ENCODE results near the gene SARDH. TPM values are rescaled to one million over a fixed set of nuclear protein-coding genes. Genes with fewer than 3 reads are reported as not detected.
A peak's percentile ranks its signal among the peaks of the same experiment; 100 is the strongest.

Gene SARDH
- polyA plus RNA-seq, 1 donor from 2014 or later, result not detected

DNA sequence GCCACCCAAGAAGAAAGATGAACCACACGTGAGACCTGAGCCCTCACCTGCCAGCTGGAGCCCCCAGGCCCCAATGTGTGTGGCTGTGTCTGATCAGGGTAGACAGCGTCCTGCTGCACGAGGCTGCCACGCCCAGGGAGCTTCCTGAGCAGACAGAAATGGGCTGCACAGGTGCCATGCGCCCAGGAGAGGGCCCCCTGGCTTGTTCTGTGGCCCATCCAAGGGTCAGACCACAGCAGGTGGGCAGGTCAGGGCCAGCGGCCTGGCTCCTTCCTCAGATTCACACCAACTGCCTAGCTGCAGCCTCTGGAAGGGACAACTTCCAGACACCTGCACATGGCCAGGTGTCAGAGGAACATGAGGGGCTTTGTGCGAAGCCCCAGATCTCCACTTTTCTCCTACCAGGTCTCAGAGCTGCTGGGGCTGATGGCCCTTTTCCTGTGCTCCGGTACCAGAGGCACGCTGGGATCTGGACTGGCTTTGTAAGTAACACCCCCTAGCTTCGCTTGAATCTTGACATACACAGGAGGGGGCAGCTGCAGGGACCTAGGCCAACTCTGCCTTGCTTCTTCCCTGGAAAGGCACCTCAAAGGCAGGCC lies 10.8 kb downstream of the SARDH start:
- TF ChIP-seq EZH2 (IDR thresholded peaks at IDR 0.05; ENCODE audit: borderline replicate concordance, insufficient read depth, low read length, poor library complexity, severe bottlenecking), result no peak
- TF ChIP-seq RAD21 (conservative IDR thresholded peaks at IDR 0.05), result no peak
- no peak for TF ChIP-seq EP300 (conservative IDR thresholded peaks at IDR 0.05; ENCODE audit: poor library complexity, severe bottlenecking)
- TF ChIP-seq POLR2AphosphoS5 (IDR thresholded peaks at IDR 0.05), result no peak
- TF ChIP-seq MXI1 (conservative IDR thresholded peaks at IDR 0.05; ENCODE audit: poor library complexity, severe bottlenecking), result no peak
- no peak for TF ChIP-seq SMC3 (conservative IDR thresholded peaks at IDR 0.05; ENCODE audit: poor library complexity)
- no peak for TF ChIP-seq TAF1 (IDR thresholded peaks at IDR 0.05; ENCODE audit: low read depth)
- no peak for TF ChIP-seq CTCF (IDR thresholded peaks at IDR 0.05; ENCODE audit: poor library complexity, severe bottlenecking)
- no peak for TF ChIP-seq REST (IDR thresholded peaks at IDR 0.05; ENCODE audit: borderline replicate concordance)
- Histone ChIP-seq H4K20me1 (ENCODE audit: insufficient read depth) (no peaks in the 10 kb centered on the region), H3K79me2 (replicated peaks; ENCODE audit: insufficient read depth, low read length) (no peaks in the 10 kb centered on the region), H3K27me3 (ENCODE audit: insufficient read depth, low read depth, low read length) (no peaks in the 10 kb centered on the region), H3K9me2 (ENCODE audit: insufficient read depth, low read length) (no peaks in the 10 kb centered on the region), H3K9ac (ENCODE audit: low read length) (no peak overlapping the region), H3K27ac (ENCODE audit: low read length) (no peak overlapping the region), H3K4me2 (ENCODE audit: low read length) (no peak overlapping the region), H3K36me3 (ENCODE audit: insufficient read depth, low read length) (no peaks in the 10 kb centered on the region), H2AFZ (ENCODE audit: low read depth, low read length) (no peak overlapping the region), H3F3A (ENCODE audit: insufficient read depth, low read length, poor library complexity, severe bottlenecking) (no peaks in the 10 kb centered on the region), H3K4me3 (ENCODE audit: low read length) (no peak overlapping the region), H3K9me3 (ENCODE audit: low read length) (no peaks in the 10 kb centered on the region)

- no peaks in the 10 kb centered on the region for H3F3A ChIP-seq (ENCODE audit: insufficient read depth, low read length, poor library complexity, severe bottlenecking)
- H3K9me2 ChIP-seq (ENCODE audit: insufficient read depth, low read length), result no peaks in the 10 kb centered on the region
- no peak overlapping the region for H3K4me2 ChIP-seq (ENCODE audit: low read length)
- no peaks in the 10 kb centered on the region for H4K20me1 ChIP-seq (ENCODE audit: insufficient read depth)
- peak; percentile 78 for TF ChIP-seq CTCF (IDR thresholded peaks at IDR 0.05; ENCODE audit: poor library complexity, severe bottlenecking)
- peak; percentile 79 for TF ChIP-seq RAD21 (conservative IDR thresholded peaks at IDR 0.05)
- peak; percentile 78 for TF ChIP-seq SMC3 (conservative IDR thresholded peaks at IDR 0.05; ENCODE audit: poor library complexity)
- TF ChIP-seq TAF1 (IDR thresholded peaks at IDR 0.05; ENCODE audit: low read depth), result no peak
- TF ChIP-seq MXI1 (conservative IDR thresholded peaks at IDR 0.05; ENCODE audit: poor library complexity, severe bottlenecking), result no peak
- no peaks in the 10 kb centered on the region for H3K27me3 ChIP-seq (ENCODE audit: insufficient read depth, low read depth, low read length)
- H3K36me3 ChIP-seq (ENCODE audit: insufficient read depth, low read length), result no peaks in the 10 kb centered on the region
- peak overlapping the region; percentile 9 for H3K9ac ChIP-seq (ENCODE audit: low read length)
- H3K79me2 ChIP-seq (replicated peaks; ENCODE audit: insufficient read depth, low read length), result no peaks in the 10 kb centered on the region
- H3K27ac ChIP-seq (ENCODE audit: low read length), result no peak overlapping the region
- no peaks in the 10 kb centered on the region for H3K9me3 ChIP-seq (ENCODE audit: low read length)
- no peak overlapping the region for H3K4me3 ChIP-seq (ENCODE audit: low read length)
- no peak overlapping the region for H2AFZ ChIP-seq (ENCODE audit: low read depth, low read length)
Measured at GRCh38 chr9:133726401-133727276, 11.5 kb downstream of the SARDH start.

Measured in neural cell (in vitro differentiated cells).